T-helper 17 cell (primary cell): ENCODE measurements around the gene COPRS. TPM values are rescaled to one million over a fixed set of nuclear protein-coding genes. Genes with fewer than 3 reads are reported as not detected.

Source experiments
- ATAC-seq: fragments of 150-1000 bp; cut with Tn5 transposase; 2 replicates; pipeline ENCODE4 v1.10.0; 2021; ENCODE audit warnings: mild to moderate bottlenecking, moderate library complexity
- DNase-seq, 3 donors: peaks; one replicate each; pipeline versions ENCODE4 v3.0.0 to v3.0.0-alpha.2; 2020 to 2021
- H3K9me3 ChIP-seq: one replicate; pipeline ENCODE4 v1.7.0; 2013; ENCODE audit warnings: low read length, mild to moderate bottlenecking; ENCODE audit not compliant: control insufficient read depth, poor library complexity, severe bottlenecking
- H3K27ac Mint-ChIP-seq: one replicate; pipeline ENCODE4 v1.8.0; 2022; ENCODE audit warnings: mild to moderate bottlenecking, moderate library complexity, mixed read lengths
- H3K27me3 Mint-ChIP-seq: one replicate; pipeline ENCODE4 v1.8.0; 2022; ENCODE audit warnings: mixed read lengths
- H3K36me3 Mint-ChIP-seq: one replicate; pipeline ENCODE4 v1.8.0; 2022; ENCODE audit warnings: low read depth, mixed read lengths
- H3K4me1 Mint-ChIP-seq: one replicate; pipeline ENCODE4 v1.8.0; 2022; ENCODE audit warnings: mild to moderate bottlenecking, mixed read lengths
- H3K4me3 Mint-ChIP-seq: one replicate; pipeline ENCODE4 v1.8.0; 2022; ENCODE audit warnings: mild to moderate bottlenecking, moderate library complexity, mixed read lengths
- total RNA-seq, 4 donors: library from RNA in 2 of 4; stranded (reverse) in 2 of 4; gene quantifications; one replicate each; pipeline ENCODE4 v1.2.3 and lab custom pipeline; 2022 to 2026

COPRS gene
- 1 to 10 TPM; 3.2 to 3.5 TPM for total RNA-seq
- 3.3 to 9.9 reads per million in 2 donors for total RNA-seq (lab: John Stamatoyannopoulos, UW)

GRCh38 chr17:31858642-31859486 lies at the start of gene COPRS:
Gene COPRS (minus strand): TSS chr17:31859244. CDS start chr17:31859199, 45 bp downstream.
- H3K27me3 Mint-ChIP-seq: no peaks in the 10 kb centered on the region
- H3K36me3 Mint-ChIP-seq: peaks cover 2% of the 10 kb centered on the region
- ATAC-seq (peak; percentile 89), DNase-seq (peak; percentile 58 to 85 (median 80))
- peaks cover 16% of the 10 kb centered on the region for H3K4me1 Mint-ChIP-seq
- H3K27ac Mint-ChIP-seq: peak within 1 kb of the TSS; percentile 88
- peak within 1 kb of the TSS; percentile 93 for H3K4me3 Mint-ChIP-seq
- H3K9me3 ChIP-seq: no peaks in the 10 kb centered on the region

GRCh38 chr17:31908386-31908785 lies 49.3 kb upstream of the COPRS start:
- Mint-ChIP-seq H3K4me1 (peaks cover 2% of the 10 kb centered on the region), H3K4me3 (no peak overlapping the region), H3K36me3 (peaks cover 6% of the 10 kb centered on the region), H3K27me3 (peaks cover 26% of the 10 kb centered on the region), H3K27ac (no peak overlapping the region)
- DNase-seq (no peak), ATAC-seq (no peak)
- no peaks in the 10 kb centered on the region for H3K9me3 ChIP-seq

GRCh38 chr17:31907342-31907962 lies 48.4 kb upstream of the COPRS start:
- Mint-ChIP-seq H3K4me3 (no peak overlapping the region), H3K27ac (no peak overlapping the region), H3K4me1 (peaks cover 2% of the 10 kb centered on the region), H3K36me3 (peaks cover 6% of the 10 kb centered on the region), H3K27me3 (peaks cover 26% of the 10 kb centered on the region)
- no peaks in the 10 kb centered on the region for H3K9me3 ChIP-seq
- DNase-seq (no peak), ATAC-seq (no peak)

GRCh38 chr17:31903401-31903800 lies 44.4 kb upstream of the COPRS start:
- no peak for DNase-seq
- no peak for ATAC-seq
- Mint-ChIP-seq H3K4me1 (peaks cover 2% of the 10 kb centered on the region), H3K27me3 (no peaks in the 10 kb centered on the region), H3K4me3 (no peak overlapping the region), H3K36me3 (no peaks in the 10 kb centered on the region), H3K27ac (no peak overlapping the region)
- H3K9me3 ChIP-seq: no peaks in the 10 kb centered on the region

GRCh38 chr17:31902693-31903092 lies 43.6 kb upstream of the COPRS start:
- H3K9me3 ChIP-seq: no peaks in the 10 kb centered on the region
- Mint-ChIP-seq H3K27me3 (no peaks in the 10 kb centered on the region), H3K4me3 (no peak overlapping the region), H3K36me3 (no peaks in the 10 kb centered on the region), H3K4me1 (peaks cover 4% of the 10 kb centered on the region), H3K27ac (no peak overlapping the region)
- no peak for ATAC-seq
- DNase-seq: no peak

- peaks cover 2% of the 10 kb centered on the region for H3K36me3 Mint-ChIP-seq
- ATAC-seq (no peak), DNase-seq (no peak)
- H3K4me3 Mint-ChIP-seq: no peak overlapping the region
- no peaks in the 10 kb centered on the region for H3K9me3 ChIP-seq
- H3K27ac Mint-ChIP-seq: no peak overlapping the region
- H3K27me3 Mint-ChIP-seq: no peaks in the 10 kb centered on the region
- H3K4me1 Mint-ChIP-seq: peaks cover 5% of the 10 kb centered on the region
These were observed 41.8 kb upstream of the COPRS start for GRCh38 chr17:31900877-31901276.

GRCh38 chr17:31888124-31888523 lies 29.1 kb upstream of the COPRS start:
- H3K36me3 Mint-ChIP-seq: peaks cover 2% of the 10 kb centered on the region
- H3K4me1 Mint-ChIP-seq: peaks cover 3% of the 10 kb centered on the region
- no peak overlapping the region for H3K4me3 Mint-ChIP-seq
- no peak overlapping the region for H3K27ac Mint-ChIP-seq
- no peaks in the 10 kb centered on the region for H3K27me3 Mint-ChIP-seq
- no peaks in the 10 kb centered on the region for H3K9me3 ChIP-seq
- no peak for ATAC-seq
- DNase-seq: no peak

GRCh38 chr17:31882571-31882970 lies 23.5 kb upstream of the COPRS start:
- no peak for ATAC-seq
- Mint-ChIP-seq H3K36me3 (peaks cover 2% of the 10 kb centered on the region), H3K4me3 (no peak overlapping the region), H3K27ac (no peak overlapping the region), H3K4me1 (no peaks in the 10 kb centered on the region), H3K27me3 (no peaks in the 10 kb centered on the region)
- no peak for DNase-seq
- H3K9me3 ChIP-seq: no peaks in the 10 kb centered on the region

- no peak overlapping the region for H3K4me3 Mint-ChIP-seq
- no peak overlapping the region for H3K27ac Mint-ChIP-seq
- no peaks in the 10 kb centered on the region for H3K4me1 Mint-ChIP-seq
- DNase-seq (no peak), ATAC-seq (no peak)
- no peaks in the 10 kb centered on the region for H3K27me3 Mint-ChIP-seq
- peaks cover 2% of the 10 kb centered on the region for H3K36me3 Mint-ChIP-seq
- H3K9me3 ChIP-seq: no peaks in the 10 kb centered on the region
These were observed 21.3 kb upstream of the COPRS start for GRCh38 chr17:31880311-31880710.

- H3K36me3 Mint-ChIP-seq: peaks cover 2% of the 10 kb centered on the region
- no peak overlapping the region for H3K4me3 Mint-ChIP-seq
- no peak for ATAC-seq
- DNase-seq: no peak
- peak overlapping the region; percentile 39 for H3K27ac Mint-ChIP-seq
- H3K9me3 ChIP-seq: no peaks in the 10 kb centered on the region
- H3K27me3 Mint-ChIP-seq: no peaks in the 10 kb centered on the region
- H3K4me1 Mint-ChIP-seq: no peaks in the 10 kb centered on the region
These were observed 19.6 kb upstream of the COPRS start for GRCh38 chr17:31878703-31879073.

- Mint-ChIP-seq H3K27ac (peak overlapping the region; percentile 39), H3K27me3 (no peaks in the 10 kb centered on the region), H3K4me3 (no peak overlapping the region), H3K4me1 (no peaks in the 10 kb centered on the region), H3K36me3 (peaks cover 2% of the 10 kb centered on the region)
- ATAC-seq (no peak), DNase-seq (no peak)
- no peaks in the 10 kb centered on the region for H3K9me3 ChIP-seq
These were observed 19.1 kb upstream of the COPRS start for GRCh38 chr17:31877911-31878702.

GRCh38 chr17:31877341-31877740 lies 18.3 kb upstream of the COPRS start:
- ATAC-seq: no peak
- Mint-ChIP-seq H3K4me1 (no peaks in the 10 kb centered on the region), H3K27ac (peak overlapping the region; percentile 39), H3K4me3 (no peak overlapping the region), H3K27me3 (no peaks in the 10 kb centered on the region), H3K36me3 (peaks cover 2% of the 10 kb centered on the region)
- DNase-seq: no peak
- no peaks in the 10 kb centered on the region for H3K9me3 ChIP-seq

- DNase-seq: no peak
- no peaks in the 10 kb centered on the region for H3K9me3 ChIP-seq
- no peaks in the 10 kb centered on the region for H3K36me3 Mint-ChIP-seq
- H3K4me3 Mint-ChIP-seq: no peak overlapping the region
- H3K27me3 Mint-ChIP-seq: no peaks in the 10 kb centered on the region
- ATAC-seq: no peak
- peak overlapping the region; percentile 24 for H3K27ac Mint-ChIP-seq
- no peaks in the 10 kb centered on the region for H3K4me1 Mint-ChIP-seq
These were observed 16.0 kb upstream of the COPRS start for GRCh38 chr17:31875081-31875480.
